ENCODE data around the gene LASP1. TPM values are rescaled to one million over a fixed set of nuclear protein-coding genes. Genes with fewer than 3 reads are reported as not detected.
"Not testable (repeated sequence)": the region's sequence is repeated elsewhere in the genome, so short reads cannot be mapped to it uniquely, and the experiment has no call there.

Gene LASP1
- total and polyA plus RNA-seq, 2 of the 8 experiments (the other 6 are each of a cell fraction or from before 2014, with no cell fraction given), result 114 to 180 TPM

DNA sequence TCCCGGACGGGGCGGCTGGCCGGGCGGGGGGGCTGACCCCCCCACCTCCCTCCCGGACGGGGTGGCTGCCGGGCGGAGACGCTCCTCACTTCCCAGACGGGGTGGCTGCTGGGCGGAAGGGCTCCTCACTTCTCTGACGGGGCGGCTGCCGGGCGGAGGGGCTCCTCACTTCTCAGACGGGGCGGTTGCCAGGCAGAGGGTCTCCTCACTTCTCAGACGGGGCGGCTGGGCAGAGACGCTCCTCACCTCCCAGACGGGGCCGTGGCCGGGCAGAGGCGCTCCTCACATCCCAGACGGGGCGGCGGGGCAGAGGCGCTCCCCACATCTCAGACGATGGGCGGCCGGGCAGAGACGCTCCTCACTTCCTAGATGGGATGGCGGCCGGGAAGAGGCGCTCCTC is 60.9 kb downstream of the LASP1 start:
- H2AK5ac ChIP-seq (ENCODE audit: low read depth, low read length); H3K79me1 ChIP-seq (ENCODE audit: low read depth, low read length); H2BK5ac ChIP-seq (ENCODE audit: low read depth, low read length); H3K14ac ChIP-seq (ENCODE audit: insufficient read length); H3K79me2 ChIP-seq (ENCODE audit: control insufficient read depth in 1 of 2, insufficient read depth in 2 of 2, low read length in 2 of 2); H2BK20ac ChIP-seq (ENCODE audit: low read length); H3K23me2 ChIP-seq (ENCODE audit: low read depth, low read length); H3K18ac ChIP-seq (ENCODE audit: extremely low read depth, low read length); H2BK12ac ChIP-seq (ENCODE audit: low read depth, low read length); H3K4ac ChIP-seq (replicated peaks; ENCODE audit: insufficient read length, low read depth, low read length); H3K4me1 ChIP-seq (replicated peaks in 1 of 4; ENCODE audit: control insufficient read depth in 3 of 4, insufficient read depth in 4 of 4, low read length in 3 of 4); H3K56ac ChIP-seq (replicated peaks; ENCODE audit: insufficient read length, low read depth, low read length); H4K20me1 ChIP-seq (replicated peaks in 1 of 2; ENCODE audit: control insufficient read depth in 1 of 2, insufficient read depth in 2 of 2, low read length in 2 of 2); H2BK15ac ChIP-seq (ENCODE audit: low read length); H3K9me3 ChIP-seq (ENCODE audit: insufficient read depth in 2 of 2, low read depth in 1 of 2, low read length in 1 of 2); H2BK120ac ChIP-seq (replicated peaks; ENCODE audit: low read depth, low read length); H3K36me3 ChIP-seq (ENCODE audit: control insufficient read depth in 2 of 4, insufficient read depth in 4 of 4, low read length in 3 of 4); H3K27ac ChIP-seq (ENCODE audit: low read depth, low read length); FAIRE-seq; H2AFZ ChIP-seq (ENCODE audit: low read length); H4K8ac ChIP-seq (ENCODE audit: extremely low read depth, insufficient read depth, low read length); H3K23ac ChIP-seq (ENCODE audit: insufficient read length); H4K91ac ChIP-seq (replicated peaks; ENCODE audit: insufficient read length, low read length); POLR2A ChIA-PET (ENCODE audit: partially characterized antibody); H3K27me3 ChIP-seq (replicated peaks in 1 of 4; ENCODE audit: control insufficient read depth in 3 of 4, extremely low read depth in 1 of 4, insufficient read depth in 3 of 4, low read length in 3 of 4); H3K4me3 ChIP-seq (ENCODE audit: extremely low read depth in 1 of 4, insufficient read depth in 2 of 4, low read depth in 3 of 4, low read length in 4 of 4); CTCF ChIA-PET (ENCODE audit: partially characterized antibody); H3K9ac ChIP-seq (replicated peaks in 1 of 4; ENCODE audit: extremely low read depth in 1 of 4, low read depth in 3 of 4, low read length in 3 of 4); H3K4me2 ChIP-seq (ENCODE audit: insufficient read depth in 1 of 2, low read depth in 2 of 2, low read length in 2 of 2); H4K5ac ChIP-seq (ENCODE audit: insufficient read length, low read depth, low read length): not testable (repeated sequence)
- peak in 1 of 2 experiments; percentile 39 for DNase-seq (ENCODE audit: low read depth in 1 of 2, low spot score in 2 of 2)
- 97% methylated on average over 19 of the region's 36 CpGs; no CpG with 5 or more reads in 1 of the 2 experiments for WGBS, 2 experiments (ENCODE audit: extremely low coverage in 1 of 2, insufficient coverage in 1 of 2, insufficient read length in 1 of 2, insufficient replicate concordance in 2 of 2, low coverage in 1 of 2, low lambda C conversion rate in 2 of 2, missing lambda C conversion rate in 1 of 2)

DNA sequence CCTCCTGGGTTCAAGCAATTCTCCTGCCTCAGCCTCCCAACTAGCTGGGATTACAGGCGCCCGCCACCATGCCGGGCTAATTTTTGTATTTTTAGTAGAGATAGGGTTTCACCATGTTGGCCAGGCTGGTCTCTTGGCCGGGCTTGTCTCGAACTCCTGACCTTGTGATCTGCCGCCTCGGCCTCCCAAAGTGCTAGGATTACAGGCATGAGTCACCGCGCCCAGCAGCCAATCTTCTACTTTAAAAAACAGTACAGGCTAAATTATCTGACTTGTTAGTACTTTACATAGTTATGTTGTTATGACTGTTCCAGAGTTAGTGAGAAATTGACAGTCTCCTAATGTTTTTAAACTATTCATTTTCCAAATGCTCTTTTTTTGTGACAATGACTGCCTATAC is 64.1 kb downstream of the LASP1 start:
- CTCF ChIA-PET (ENCODE audit: partially characterized antibody), result interaction anchor here (0.7 to 2.6 kb wide), 3 partner anchors 8 to 23 kb away, joined by 3 to 20 read pairs (median 3); no protein-coding TSS in a partner anchor

More for the DNA sequence above, 64.1 kb downstream of the LASP1 start:
- not testable (repeated sequence) for DNase-seq (ENCODE audit: low read depth in 1 of 2, low spot score in 2 of 2); FAIRE-seq; H3K4me2 ChIP-seq (ENCODE audit: insufficient read depth in 1 of 2, low read depth in 2 of 2, low read length in 2 of 2); H3K23ac ChIP-seq (ENCODE audit: insufficient read length); H3K4ac ChIP-seq (replicated peaks; ENCODE audit: insufficient read length, low read depth, low read length); H2BK120ac ChIP-seq (replicated peaks; ENCODE audit: low read depth, low read length); H3K23me2 ChIP-seq (ENCODE audit: low read depth, low read length); H4K20me1 ChIP-seq (replicated peaks in 1 of 2; ENCODE audit: control insufficient read depth in 1 of 2, insufficient read depth in 2 of 2, low read length in 2 of 2); H4K91ac ChIP-seq (replicated peaks; ENCODE audit: insufficient read length, low read length); H2BK12ac ChIP-seq (ENCODE audit: low read depth, low read length); H3K4me3 ChIP-seq (ENCODE audit: extremely low read depth in 1 of 4, insufficient read depth in 2 of 4, low read depth in 3 of 4, low read length in 4 of 4); H3K18ac ChIP-seq (ENCODE audit: extremely low read depth, low read length); H2AFZ ChIP-seq (ENCODE audit: low read length); H2BK15ac ChIP-seq (ENCODE audit: low read length); H3K56ac ChIP-seq (replicated peaks; ENCODE audit: insufficient read length, low read depth, low read length); H3K9me3 ChIP-seq (ENCODE audit: insufficient read depth in 2 of 2, low read depth in 1 of 2, low read length in 1 of 2); H2BK5ac ChIP-seq (ENCODE audit: low read depth, low read length); H3K36me3 ChIP-seq (ENCODE audit: control insufficient read depth in 2 of 4, insufficient read depth in 4 of 4, low read length in 3 of 4); H3K4me1 ChIP-seq (replicated peaks in 1 of 4; ENCODE audit: control insufficient read depth in 3 of 4, insufficient read depth in 4 of 4, low read length in 3 of 4); H3K9ac ChIP-seq (replicated peaks in 1 of 4; ENCODE audit: extremely low read depth in 1 of 4, low read depth in 3 of 4, low read length in 3 of 4); H2AK5ac ChIP-seq (ENCODE audit: low read depth, low read length); H3K79me1 ChIP-seq (ENCODE audit: low read depth, low read length); H3K27ac ChIP-seq (ENCODE audit: low read depth, low read length); H4K8ac ChIP-seq (ENCODE audit: extremely low read depth, insufficient read depth, low read length); H3K27me3 ChIP-seq (replicated peaks in 1 of 4; ENCODE audit: control insufficient read depth in 3 of 4, extremely low read depth in 1 of 4, insufficient read depth in 3 of 4, low read length in 3 of 4); H3K79me2 ChIP-seq (ENCODE audit: control insufficient read depth in 1 of 2, insufficient read depth in 2 of 2, low read length in 2 of 2); H2BK20ac ChIP-seq (ENCODE audit: low read length); H4K5ac ChIP-seq (ENCODE audit: insufficient read length, low read depth, low read length); H3K14ac ChIP-seq (ENCODE audit: insufficient read length)
- POLR2A ChIA-PET (ENCODE audit: partially characterized antibody), result interaction anchor here (0.7 to 1.2 kb wide), 2 partner anchors 10 to 36 kb away, joined by 3 read pairs; no protein-coding TSS in a partner anchor
- whole genome bisulfite sequencing, 2 experiments (ENCODE audit: extremely low coverage in 1 of 2, insufficient coverage in 1 of 2, insufficient read length in 1 of 2, insufficient replicate concordance in 2 of 2, low coverage in 1 of 2, low lambda C conversion rate in 2 of 2, missing lambda C conversion rate in 1 of 2), result 96% methylated on average over 9 of the region's 9 CpGs; no CpG with 5 or more reads in 1 of the 2 experiments

Data from H1 (cell line).